A549 treated with dexamethasone at 1 μM for 4 hours (cell line): ENCODE data around the gene SMAGP. TPM values are rescaled to one million over a fixed set of nuclear protein-coding genes. Genes with fewer than 3 reads are reported as not detected.

ENCODE experiments used
- total RNA-seq: library from RNA; stranded (reverse); fragments of 200-300 nt; extraction: Qiagen RNA extraction; gene quantifications from 5 replicates; pipeline ENCODE4 v1.2.3, GENCODE V29; 2022

The SMAGP gene
- total RNA-seq = 22.5 to 30.3 TPM (median 25.6 TPM) in 5 replicates

GRCh38 chr12:51270067-51270950 is at the start of gene SMAGP:
Gene SMAGP, minus strand, starts transcription at chr12:51270415. Its CDS starts 1,137 bp downstream, at chr12:51269278.

GRCh38 chr12:51238510-51239334 is 31.5 kb downstream of the SMAGP start, which contains the start of gene DAZAP2:
Gene DAZAP2, plus strand, starts transcription at chr12:51238826. Its CDS starts 82 bp downstream, at chr12:51238908.

GRCh38 chr12:51217968-51218606 is 52.1 kb downstream of the SMAGP start, which contains the start of gene POU6F1:
Gene POU6F1, minus strand, starts transcription at chr12:51218062. Its CDS starts 11,226 bp downstream, at chr12:51206836.

Other genes starting within 250 kb of the SMAGP start
- 16.2 to 22.8 TPM (median 20.2 TPM) in 5 replicates for gene SLC11A2, start 244.0 kb downstream of the SMAGP start, total RNA-seq
- gene LETMD1, start 222.1 kb downstream of the SMAGP start, total RNA-seq = 18.6 to 25.1 TPM (median 22.1 TPM) in 5 replicates
- 10.5 to 15.2 TPM (median 13.3 TPM) in 5 replicates for gene CSRNP2, start 186.8 kb downstream of the SMAGP start, total RNA-seq
- 17.6 to 21.6 TPM (median 21.1 TPM) in 5 replicates for gene TFCP2, start 97.3 kb downstream of the SMAGP start, total RNA-seq
- 0.61 to 2.3 TPM (median 1.5 TPM) in 5 replicates for gene POU6F1, start 52.4 kb downstream of the SMAGP start, total RNA-seq
- 338 to 361 TPM (median 341 TPM) in 5 replicates for gene DAZAP2, start 31.6 kb downstream of the SMAGP start, total RNA-seq
- 0.14 to 0.23 TPM (median 0.19 TPM) in 5 replicates for gene BIN2, start 53.8 kb upstream of the SMAGP start, total RNA-seq
- gene CELA1, start 76.3 kb upstream of the SMAGP start, total RNA-seq = not detected in 5 replicates
- 2.5 to 4.0 TPM (median 2.6 TPM) in 5 replicates for gene GALNT6, start 121.0 kb upstream of the SMAGP start, total RNA-seq
- 1.3 to 2.7 TPM (median 2.3 TPM) in 5 replicates for gene SLC4A8, start 154.4 kb upstream of the SMAGP start, total RNA-seq